Esophagus muscularis mucosa (tissue), 4 donors: ENCODE measurements around the gene PRSS56. TPM values are rescaled to one million over a fixed set of nuclear protein-coding genes. Genes with fewer than 3 reads are reported as not detected.

Source experiments
- DNase-seq: peaks from one replicate; pipeline ENCODE4 v3.0.0-alpha.2; 2017; ENCODE audit errors: extremely low spot score
- H3K27ac ChIP-seq, 4 donors: fragments of 200-600 bp; sonication (generic); replicated peaks in 1 of 4; 1 replicate in 3 of 4; 2 replicates in 1 of 4; pipeline ENCODE4 v1.5.1; 2016 to 2019; ENCODE audit warnings: mild to moderate bottlenecking in 1 of 4
- H3K27me3 ChIP-seq, 4 donors: fragments of 200-600 bp; sonication (generic); one replicate each; pipeline versions ENCODE4 v1.5.1 to v1.6.0; 2016 to 2019
- H3K36me3 ChIP-seq, 4 donors: fragments of 200-600 bp; sonication (generic); one replicate each; pipeline ENCODE4 v1.5.1; 2016 to 2019
- H3K4me1 ChIP-seq, 4 donors: fragments of 200-600 bp; sonication (generic); one replicate each; pipeline ENCODE4 v1.5.1; 2016 to 2019
- H3K4me3 ChIP-seq, 4 donors: fragments of 200-600 bp; sonication (generic); 1 replicate in 2 of 4; 2 replicates in 2 of 4; pipeline ENCODE4 v1.5.1; 2016 to 2019; ENCODE audit warnings: mild to moderate bottlenecking in 4 of 4, moderate library complexity in 1 of 4
- H3K9me3 ChIP-seq, 4 donors: fragments of 200-600 bp; sonication (generic); 1 replicate in 3 of 4; 2 replicates in 1 of 4; pipeline ENCODE4 v1.5.1; 2016 to 2019
- EP300 ChIP-seq: sonication (generic); formaldehyde crosslinking; IDR thresholded peaks from one replicate; pipeline ENCODE4 v1.6.1; 2017; ENCODE audit warnings: antibody characterized with exemption
- POLR2A ChIP-seq: fragments of 450-650 bp; IDR thresholded peaks from one replicate; pipeline ENCODE4 v1.6.1; 2017; ENCODE audit warnings: antibody characterized with exemption, moderate library complexity, mild to moderate bottlenecking, low read depth
- POLR2AphosphoS5 ChIP-seq, 2 donors: sonication (generic); formaldehyde crosslinking; IDR thresholded peaks; one replicate each; pipeline ENCODE4 v1.6.1; 2017; ENCODE audit warnings: antibody characterized with exemption in 2 of 2
- WGBS: methylation state at CpG from one replicate; pipeline ENCODE4 v1.1.5; 2018; 5-methylcytosine and 5-hydroxymethylcytosine counted together
- intact Hi-C: fragments of 100-400 bp; cut with DNase I; formaldehyde crosslinking; loops from one replicate; pipeline ENCODE4 v1.15.1; 2023
- total RNA-seq, 4 donors: library from RNA; depleted of rRNA; stranded (reverse); fragments of >200 nt; gene quantifications; one replicate each; pipeline versions ENCODE4 v1.1.0 to v1.2.1, GENCODE V29; 2016
- TF ChIP-seq, protein P1 (sequence below), 3 experiments: fragments of 200-600 bp in 2 of 3; fragments of 450-650 bp in 1 of 3; sonication (generic) in 2 of 3; IDR thresholded peaks; one replicate each; pipeline ENCODE4 v1.5.1; 2017 to 2019; ENCODE audit warnings: antibody characterized with exemption in 3 of 3, mild to moderate bottlenecking in 2 of 3, moderate library complexity in 1 of 3

PRSS56 gene
- total RNA-seq, 4 donors from 2014 or later: not detected

DNA sequence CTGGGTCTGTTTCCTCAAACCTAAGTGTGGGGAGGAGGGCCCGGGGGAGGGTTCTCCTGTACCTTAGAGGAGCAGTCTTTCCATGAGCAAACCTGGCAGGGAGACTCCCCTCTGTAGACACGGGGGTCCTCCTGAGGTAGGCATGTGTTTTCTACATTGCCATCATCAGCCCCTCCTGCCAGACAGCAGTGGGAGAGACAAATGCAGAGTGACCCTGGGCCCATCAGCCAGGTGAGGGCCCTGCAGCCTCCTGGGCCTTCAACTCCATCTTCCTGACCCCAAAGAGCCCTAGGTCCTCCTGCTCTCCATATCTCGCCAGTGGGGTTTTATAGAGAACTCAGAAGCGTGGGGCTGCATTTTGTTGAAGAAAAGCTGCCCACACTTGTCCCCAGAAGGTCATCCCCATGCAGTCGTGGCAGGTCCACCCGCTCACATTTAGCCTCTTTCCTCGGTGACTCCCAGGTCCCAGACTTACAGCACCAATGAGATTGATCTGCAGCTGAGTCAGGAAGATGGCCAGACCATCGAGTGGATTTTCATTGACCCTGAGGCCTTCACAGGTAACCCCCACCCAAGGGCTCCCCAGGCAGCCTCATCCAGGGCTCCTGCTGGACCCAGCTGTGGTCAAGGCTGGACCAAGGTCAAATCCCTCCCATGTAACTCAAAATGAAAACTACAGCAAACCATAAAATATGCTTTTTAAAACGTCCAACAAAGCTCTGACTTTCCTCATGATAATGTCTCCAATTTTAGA lies 21.9 kb downstream of the PRSS56 start:
- no peak overlapping the region for H3K27ac ChIP-seq
- H3K27me3 ChIP-seq: peaks cover 0 to 43% (median 5%) of the 10 kb centered on the region in 4 donors
- H3K36me3 ChIP-seq: peaks cover 0 to 7% (median 0%) of the 10 kb centered on the region in 4 donors
- no peaks in the 10 kb centered on the region for H3K4me1 ChIP-seq
- no peak overlapping the region for H3K4me3 ChIP-seq
- no peaks in the 10 kb centered on the region for H3K9me3 ChIP-seq
- TF ChIP-seq EP300: no peak
- TF ChIP-seq, protein P1, sequence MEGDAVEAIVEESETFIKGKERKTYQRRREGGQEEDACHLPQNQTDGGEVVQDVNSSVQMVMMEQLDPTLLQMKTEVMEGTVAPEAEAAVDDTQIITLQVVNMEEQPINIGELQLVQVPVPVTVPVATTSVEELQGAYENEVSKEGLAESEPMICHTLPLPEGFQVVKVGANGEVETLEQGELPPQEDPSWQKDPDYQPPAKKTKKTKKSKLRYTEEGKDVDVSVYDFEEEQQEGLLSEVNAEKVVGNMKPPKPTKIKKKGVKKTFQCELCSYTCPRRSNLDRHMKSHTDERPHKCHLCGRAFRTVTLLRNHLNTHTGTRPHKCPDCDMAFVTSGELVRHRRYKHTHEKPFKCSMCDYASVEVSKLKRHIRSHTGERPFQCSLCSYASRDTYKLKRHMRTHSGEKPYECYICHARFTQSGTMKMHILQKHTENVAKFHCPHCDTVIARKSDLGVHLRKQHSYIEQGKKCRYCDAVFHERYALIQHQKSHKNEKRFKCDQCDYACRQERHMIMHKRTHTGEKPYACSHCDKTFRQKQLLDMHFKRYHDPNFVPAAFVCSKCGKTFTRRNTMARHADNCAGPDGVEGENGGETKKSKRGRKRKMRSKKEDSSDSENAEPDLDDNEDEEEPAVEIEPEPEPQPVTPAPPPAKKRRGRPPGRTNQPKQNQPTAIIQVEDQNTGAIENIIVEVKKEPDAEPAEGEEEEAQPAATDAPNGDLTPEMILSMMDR (IDR thresholded peaks at IDR 0.05): no peak
- TF ChIP-seq POLR2A: no peak
- TF ChIP-seq POLR2AphosphoS5 (IDR thresholded peaks at IDR 0.05): no peak
- DNase-seq: no peak
- WGBS: 65% methylated on average over 5 of the region's 9 CpGs
- intact Hi-C loops: no loop called here

DNA sequence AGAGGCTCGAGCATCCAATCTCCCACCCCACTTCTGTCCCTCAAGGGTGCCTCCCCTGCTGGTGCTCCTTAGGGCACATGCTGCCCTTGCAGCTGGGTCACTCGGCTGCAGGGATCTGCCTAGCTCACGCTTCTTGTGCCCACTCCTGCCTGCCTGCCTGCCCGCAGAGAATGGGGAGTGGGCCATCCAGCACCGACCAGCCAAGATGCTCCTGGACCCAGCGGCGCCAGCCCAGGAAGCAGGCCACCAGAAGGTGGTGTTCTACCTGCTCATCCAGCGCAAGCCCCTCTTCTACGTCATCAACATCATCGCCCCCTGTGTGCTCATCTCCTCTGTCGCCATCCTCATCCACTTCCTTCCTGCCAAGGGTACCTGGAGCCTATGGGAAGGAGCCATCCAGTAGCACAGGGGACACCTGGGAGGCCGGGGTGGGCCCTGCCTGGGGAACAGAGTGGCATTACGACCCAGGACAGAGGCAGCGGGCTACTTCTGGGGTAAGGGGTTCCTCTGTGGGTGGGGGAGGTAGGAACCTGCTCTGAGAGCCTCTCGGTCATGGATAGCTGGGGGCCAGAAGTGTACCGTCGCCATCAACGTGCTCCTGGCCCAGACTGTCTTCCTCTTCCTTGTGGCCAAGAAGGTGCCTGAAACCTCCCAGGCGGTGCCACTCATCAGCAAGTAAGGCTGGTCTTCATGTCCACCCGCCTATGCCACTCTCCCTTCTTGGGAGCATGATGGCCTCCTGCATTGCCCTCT lies 22.7 kb downstream of the PRSS56 start:
- DNase-seq: no peak
- Histone ChIP-seq H3K9me3 (no peaks in the 10 kb centered on the region), H3K27ac (no peak overlapping the region), H3K4me1 (no peaks in the 10 kb centered on the region), H3K36me3 (peaks cover 0 to 9% (median 0%) of the 10 kb centered on the region in 4 donors), H3K4me3 (no peak overlapping the region), H3K27me3 (peaks cover 0 to 35% (median 5%) of the 10 kb centered on the region in 4 donors)
- intact Hi-C loops: no loop called here
- WGBS: 94% methylated on average over 17 of the region's 20 CpGs
- TF ChIP-seq POLR2A (no peak), EP300 (no peak)
- TF ChIP-seq, protein P1 (IDR thresholded peaks at IDR 0.05): no peak

DNA sequence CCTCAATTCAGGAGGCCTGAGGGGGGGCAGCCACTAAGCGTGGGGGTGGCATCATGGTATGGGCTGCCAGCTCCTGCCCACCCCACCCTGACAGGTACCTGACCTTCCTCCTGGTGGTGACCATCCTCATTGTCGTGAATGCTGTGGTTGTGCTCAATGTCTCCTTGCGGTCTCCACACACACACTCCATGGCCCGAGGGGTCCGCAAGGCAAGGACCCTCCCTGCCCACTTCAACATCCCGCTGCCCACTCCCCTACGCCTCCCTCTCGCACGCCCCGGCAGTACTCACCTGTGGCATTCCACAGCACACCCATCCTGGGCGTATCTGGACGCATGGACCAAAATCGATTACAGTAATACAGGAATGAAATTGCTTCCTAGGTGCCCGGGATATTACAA lies 23.3 kb downstream of the PRSS56 start:
- H3K27ac ChIP-seq: no peak overlapping the region
- no peaks in the 10 kb centered on the region for H3K9me3 ChIP-seq
- intact Hi-C loops: no loop called here
- H3K4me3 ChIP-seq: no peak overlapping the region
- H3K36me3 ChIP-seq: peaks cover 0 to 9% (median 0%) of the 10 kb centered on the region in 4 donors
- H3K4me1 ChIP-seq: no peaks in the 10 kb centered on the region
- no peak for DNase-seq
- H3K27me3 ChIP-seq: peaks cover 0 to 29% (median 5%) of the 10 kb centered on the region in 4 donors
- no peak for TF ChIP-seq POLR2AphosphoS5 (IDR thresholded peaks at IDR 0.05)
- TF ChIP-seq, protein P1 (IDR thresholded peaks at IDR 0.05): no peak
- TF ChIP-seq EP300: no peak
- TF ChIP-seq POLR2A: no peak
- WGBS: 96% methylated on average over 13 of the region's 14 CpGs

DNA sequence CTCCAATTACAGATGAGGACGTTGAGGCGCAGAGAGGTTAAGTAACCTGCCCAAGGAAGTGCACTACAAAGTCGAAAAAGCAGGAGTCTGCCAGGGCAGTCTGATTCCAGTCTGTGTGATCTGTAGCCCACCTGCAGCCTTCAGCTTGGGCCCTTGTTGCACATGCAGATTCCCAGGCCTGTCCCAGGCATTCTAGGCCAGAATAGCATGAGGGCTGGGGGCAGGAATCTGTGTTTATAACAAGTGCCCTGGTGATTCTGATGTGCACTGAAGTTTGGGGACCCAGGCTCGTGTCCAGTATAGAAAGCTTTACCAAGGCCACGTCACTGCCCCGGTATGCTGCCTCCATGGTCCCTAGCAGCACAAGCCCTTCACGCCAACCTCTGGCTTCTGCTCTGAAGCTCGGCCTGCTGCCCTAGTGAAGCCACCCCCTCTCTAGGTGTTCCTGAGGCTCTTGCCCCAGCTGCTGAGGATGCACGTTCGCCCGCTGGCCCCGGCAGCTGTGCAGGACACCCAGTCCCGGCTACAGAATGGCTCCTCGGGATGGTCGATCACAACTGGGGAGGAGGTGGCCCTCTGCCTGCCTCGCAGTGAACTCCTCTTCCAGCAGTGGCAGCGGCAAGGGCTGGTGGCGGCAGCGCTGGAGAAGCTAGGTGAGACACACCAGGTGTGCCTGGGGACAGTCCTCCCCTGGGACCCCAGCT lies 23.9 kb downstream of the PRSS56 start:
- Histone ChIP-seq H3K4me3 (no peak overlapping the region), H3K27ac (no peak overlapping the region), H3K36me3 (peaks cover 0 to 9% (median 0%) of the 10 kb centered on the region in 4 donors), H3K4me1 (peaks cover 0 to under 1% (median under 1%) of the 10 kb centered on the region in 4 donors), H3K27me3 (peaks cover 0 to 23% (median 5%) of the 10 kb centered on the region in 4 donors), H3K9me3 (no peaks in the 10 kb centered on the region)
- TF ChIP-seq, protein P1 (IDR thresholded peaks at IDR 0.05): no peak
- TF ChIP-seq EP300 (no peak), POLR2AphosphoS5 (IDR thresholded peaks at IDR 0.05) (no peak), POLR2A (no peak)
- intact Hi-C loops: no loop called here
- 96% methylated on average over 19 of the region's 19 CpGs for WGBS
- no peak for DNase-seq
